Hematopoietic multipotent progenitor cell treated with erythropoietin and hydrocortisone succinate and interleukin-3 and kit ligand, for 6 days (in vitro differentiated cells): ENCODE measurements around the gene TEX44.
A peak's percentile ranks its signal among the peaks of the same experiment; 100 is the strongest.
"Not testable (repeated sequence)": the region's sequence is repeated elsewhere in the genome, so short reads cannot be mapped to it uniquely, and the experiment has no call there.

Experiments
- DNase-seq: peaks from one replicate; pipeline ENCODE4 v3.0.0-alpha.2; 2015

The TEX44 gene

GRCh38 chr2:231592636-231593145 is at the start of gene TEX44:
Gene TEX44, plus strand, starts transcription at chr2:231592864. Its CDS starts 88 bp downstream, at chr2:231592952.
- no peak for DNase-seq

DNA sequence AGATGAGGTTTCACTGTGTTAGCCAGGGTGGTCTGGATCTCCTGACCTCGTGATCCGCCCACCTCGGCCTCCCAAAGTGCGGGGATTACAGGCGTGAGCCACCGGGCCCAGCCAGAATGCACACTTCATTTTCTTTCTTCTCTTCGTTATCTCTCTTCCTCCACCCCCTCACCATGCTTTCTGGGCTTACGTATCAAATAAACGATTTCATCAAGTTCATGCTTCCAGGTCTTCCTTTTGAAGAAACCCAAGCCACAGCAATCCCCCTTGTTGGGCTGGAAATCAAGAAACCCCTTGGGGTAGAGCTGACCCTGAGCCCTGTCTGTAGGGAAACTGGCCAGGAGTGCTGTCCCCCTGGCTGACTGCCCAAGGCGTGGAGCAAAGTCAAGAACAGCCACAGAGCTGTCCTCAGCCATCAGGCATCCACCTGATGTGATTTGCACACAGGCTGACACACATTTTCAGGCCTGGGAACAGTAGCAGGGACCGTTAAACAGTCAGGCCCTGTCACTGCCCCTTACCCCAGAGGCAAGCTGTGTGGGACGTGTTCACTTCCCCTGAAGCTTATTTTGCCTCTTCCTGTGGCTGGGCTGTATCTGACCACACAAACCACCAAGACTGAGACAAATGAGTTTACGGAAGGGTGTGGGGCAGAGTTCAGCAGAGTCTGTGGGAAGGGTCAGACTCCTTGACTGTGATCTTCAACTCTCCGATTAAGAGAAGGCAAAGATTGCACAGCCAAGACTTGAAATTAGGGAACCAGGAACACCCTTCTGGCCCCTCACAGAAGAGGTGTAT is 47.4 kb upstream of the TEX44 start:
- DNase-seq: peak; percentile 89

- no peak for DNase-seq
Measured at GRCh38 chr2:231546014-231546715, 46.5 kb upstream of the TEX44 start.

GRCh38 chr2:231547315-231548110 is 45.2 kb upstream of the TEX44 start:
- DNase-seq: no peak

DNA sequence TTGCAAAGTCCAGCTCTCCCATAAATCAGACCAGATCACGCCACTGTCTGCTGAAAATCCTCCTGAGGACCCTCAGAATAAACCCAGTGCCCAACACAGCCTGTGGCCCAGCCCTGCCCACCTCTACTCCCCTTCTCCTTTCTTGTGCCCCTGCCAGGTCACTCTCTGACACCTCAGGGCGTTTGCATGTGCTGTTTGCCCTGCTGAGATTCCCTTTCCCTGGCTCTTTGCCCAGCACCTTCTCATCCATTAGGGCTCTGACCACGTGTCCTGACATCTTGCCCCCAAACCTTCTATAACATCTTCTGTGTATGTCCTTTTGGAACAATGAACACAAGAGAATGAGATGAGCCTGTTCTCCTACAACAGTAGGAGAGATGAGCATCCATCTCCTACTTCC is 43.9 kb upstream of the TEX44 start:
- DNase-seq: no peak

DNA sequence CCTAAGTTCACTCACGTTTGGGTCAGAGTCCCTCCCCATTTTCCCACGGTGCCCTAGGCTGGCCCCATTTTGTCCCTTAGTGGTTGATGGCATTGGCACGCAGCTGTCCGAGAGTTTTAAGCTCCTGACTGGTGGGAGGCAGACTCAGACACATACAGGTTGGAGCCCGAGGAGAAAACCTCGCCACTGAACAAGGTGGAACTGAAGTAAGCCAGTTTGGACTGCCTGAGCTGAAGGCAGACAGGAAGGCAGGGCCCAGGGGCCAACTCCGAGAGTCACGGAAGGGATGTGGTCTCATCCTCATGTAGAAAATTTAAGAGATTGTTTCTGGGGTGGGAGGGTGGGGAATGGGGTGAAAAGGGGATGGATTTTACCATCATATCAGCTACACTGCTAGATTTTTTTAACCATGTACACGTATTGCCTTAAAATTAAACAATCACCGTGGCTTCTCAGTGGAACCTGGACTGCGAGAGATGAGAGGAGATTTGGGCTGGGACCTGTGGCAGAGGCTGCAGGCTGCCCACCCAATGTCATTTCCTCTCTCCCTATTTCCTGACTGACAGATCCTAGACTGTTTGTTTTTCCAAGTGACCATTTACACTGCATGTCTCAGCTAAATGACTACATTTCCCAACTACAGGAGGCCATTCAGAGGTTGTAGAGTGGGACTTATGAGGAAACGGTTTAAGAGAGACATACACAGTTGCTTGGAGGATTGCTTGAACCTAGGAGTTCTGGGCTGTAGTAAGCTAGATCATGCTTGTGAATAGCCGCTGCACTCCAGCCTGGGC is 43.0 kb upstream of the TEX44 start:
- DNase-seq: no peak

GRCh38 chr2:231552752-231553151 is 39.9 kb upstream of the TEX44 start:
- no peak for DNase-seq

- no peak for DNase-seq
Measured at GRCh38 chr2:231554327-231554726, 38.3 kb upstream of the TEX44 start.

DNA sequence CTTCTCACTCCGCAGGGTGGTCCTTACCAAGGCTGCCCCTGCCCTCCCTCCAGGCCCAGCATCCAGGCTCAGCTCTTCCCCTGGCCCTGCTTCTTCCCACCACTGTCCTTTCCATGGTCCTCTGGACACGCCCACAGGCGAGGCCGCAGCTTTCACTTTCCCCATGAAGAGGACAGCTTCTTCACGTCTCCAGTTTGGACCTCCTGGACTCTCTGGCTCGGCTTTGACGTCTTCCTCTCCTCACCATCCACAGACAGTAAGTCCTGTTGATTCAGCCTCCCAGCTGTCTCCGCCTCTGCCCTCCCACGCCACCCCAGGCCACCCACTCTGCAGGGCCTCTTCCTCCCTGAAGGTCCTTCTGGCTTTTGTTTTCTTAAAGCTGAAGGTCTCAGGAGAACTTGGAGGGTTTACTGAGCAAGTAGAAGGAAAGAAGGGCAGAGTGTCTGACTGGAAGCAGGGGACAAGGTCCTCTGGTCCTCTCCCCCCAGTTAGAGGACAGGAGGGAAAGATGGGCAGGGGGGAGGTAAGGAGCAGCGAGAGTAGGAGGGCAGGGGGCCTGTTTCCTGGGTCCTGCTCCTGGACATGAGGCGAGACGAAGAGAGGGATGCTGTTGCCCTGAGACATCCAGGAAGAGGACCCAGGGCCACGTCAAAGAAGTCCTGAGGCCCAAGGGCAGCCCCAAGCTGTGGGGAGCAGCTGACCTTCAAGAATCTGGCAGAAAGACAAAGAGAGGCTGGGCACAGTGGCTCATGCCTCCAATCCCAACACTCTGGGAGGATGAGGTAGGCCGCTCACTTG is 37.7 kb upstream of the TEX44 start:
- peak; percentile 38 for DNase-seq

DNA sequence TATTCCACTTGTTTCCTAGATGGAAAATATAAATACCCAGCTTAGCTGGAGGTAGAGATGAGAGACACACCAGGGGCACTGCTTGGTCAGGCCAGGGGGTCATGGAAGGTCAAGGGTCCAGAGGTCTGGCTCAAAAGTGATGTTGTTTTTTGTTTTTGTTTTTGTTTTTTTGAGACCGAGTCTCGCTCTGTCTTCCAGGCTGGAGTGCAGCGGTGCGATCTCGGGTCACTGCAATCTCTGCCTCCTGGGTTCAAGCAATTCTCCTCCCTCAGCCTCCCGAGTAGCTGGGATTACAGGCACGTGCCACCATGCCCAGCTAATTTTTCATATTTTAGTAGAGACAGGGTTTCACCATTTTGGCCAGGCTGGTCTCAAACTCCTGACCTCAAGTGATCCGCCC is 36.2 kb upstream of the TEX44 start:
- DNase-seq: not testable (repeated sequence)

- no peak for DNase-seq
Measured at GRCh38 chr2:231556981-231557380, 35.7 kb upstream of the TEX44 start.

GRCh38 chr2:231557571-231558217 is 35.0 kb upstream of the TEX44 start:
- DNase-seq: peak; percentile 93

GRCh38 chr2:231563378-231563961 is 29.2 kb upstream of the TEX44 start:
- DNase-seq: peak; percentile 88

DNA sequence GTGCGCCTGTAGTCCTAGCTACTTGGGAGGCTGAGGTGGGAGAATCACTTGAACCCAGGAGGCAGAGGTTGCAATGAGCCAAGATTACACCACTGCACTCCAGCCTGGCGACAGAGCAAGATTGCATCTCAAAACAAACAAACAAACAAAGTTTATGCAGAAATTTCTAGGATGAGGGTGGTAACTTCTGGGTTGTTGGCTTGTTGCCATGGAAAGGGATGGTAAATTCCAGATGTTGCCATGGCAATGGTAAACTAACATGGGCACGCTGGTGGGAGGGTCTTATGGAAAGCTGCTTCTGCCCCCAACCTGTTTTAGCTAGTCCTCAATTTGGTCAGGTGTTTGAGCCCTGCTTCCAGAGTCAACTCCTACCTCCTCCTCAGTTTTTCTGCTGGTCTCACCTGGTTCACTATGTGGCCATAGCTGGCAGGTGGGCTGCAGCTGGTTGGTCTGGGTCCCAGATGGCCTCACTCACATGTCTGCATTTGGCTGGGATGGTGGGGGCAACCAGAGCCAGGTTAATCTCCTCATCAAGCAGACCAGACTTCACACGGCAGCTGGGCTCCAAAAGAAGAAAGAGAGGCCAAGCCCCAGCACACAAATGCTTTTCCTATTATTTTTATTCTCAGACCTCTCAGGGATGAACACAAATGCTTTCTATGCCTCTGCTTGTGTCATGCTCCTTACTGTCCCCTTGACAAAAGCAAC is 26.6 kb upstream of the TEX44 start:
- DNase-seq: no peak

DNA sequence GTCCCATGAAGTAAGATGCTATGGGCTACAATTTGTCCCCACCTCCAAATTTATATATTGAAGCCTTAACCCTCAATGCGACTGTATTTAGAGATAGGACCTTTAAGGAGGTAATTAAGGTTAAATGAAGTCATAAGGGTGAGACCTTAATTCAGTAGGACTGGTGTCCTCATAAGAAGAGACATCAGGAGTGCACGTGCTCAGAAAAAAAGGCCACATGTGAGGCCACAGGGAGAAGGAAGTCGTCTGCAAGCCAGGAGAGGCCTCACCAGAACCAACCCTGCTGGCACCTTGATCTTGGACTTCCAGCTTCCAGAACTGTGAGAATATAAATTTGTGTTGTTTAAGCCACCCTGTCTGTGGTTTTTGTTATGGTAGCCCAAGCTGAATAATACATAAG is 25.5 kb upstream of the TEX44 start:
- DNase-seq: no peak

DNA sequence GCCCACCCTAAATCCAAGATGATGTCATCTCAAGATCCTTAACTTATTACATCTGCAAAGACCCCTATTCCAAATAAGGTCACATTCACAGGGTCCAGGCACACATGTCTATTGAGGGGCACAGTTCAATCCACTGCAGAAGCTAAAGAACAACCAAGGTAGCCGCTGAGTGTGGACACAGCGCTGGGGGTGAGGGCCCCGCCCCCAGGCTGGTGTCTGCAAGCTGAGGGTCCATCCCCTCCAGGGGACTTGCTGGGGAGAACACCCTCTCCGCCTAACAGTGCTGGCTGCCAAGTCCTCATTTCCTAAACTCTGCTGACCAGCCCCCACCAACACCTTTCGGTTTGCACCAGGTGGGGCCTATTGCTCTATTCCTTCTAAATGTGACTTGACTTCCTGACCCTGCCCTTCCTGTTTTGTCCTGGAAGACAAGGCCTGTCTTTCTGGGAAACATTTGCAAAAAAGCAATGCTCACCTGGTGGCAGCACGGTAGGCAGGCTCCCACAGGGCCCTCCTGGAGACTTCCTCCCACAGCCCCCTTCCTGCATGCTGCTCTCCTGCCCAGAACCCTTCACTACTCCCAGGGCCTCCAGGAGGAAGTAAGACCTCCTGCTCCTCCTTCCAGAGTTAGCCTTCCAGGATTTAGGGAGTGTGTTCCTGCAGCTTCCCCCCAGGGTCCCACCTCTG is 24.4 kb upstream of the TEX44 start:
- no peak for DNase-seq

DNA sequence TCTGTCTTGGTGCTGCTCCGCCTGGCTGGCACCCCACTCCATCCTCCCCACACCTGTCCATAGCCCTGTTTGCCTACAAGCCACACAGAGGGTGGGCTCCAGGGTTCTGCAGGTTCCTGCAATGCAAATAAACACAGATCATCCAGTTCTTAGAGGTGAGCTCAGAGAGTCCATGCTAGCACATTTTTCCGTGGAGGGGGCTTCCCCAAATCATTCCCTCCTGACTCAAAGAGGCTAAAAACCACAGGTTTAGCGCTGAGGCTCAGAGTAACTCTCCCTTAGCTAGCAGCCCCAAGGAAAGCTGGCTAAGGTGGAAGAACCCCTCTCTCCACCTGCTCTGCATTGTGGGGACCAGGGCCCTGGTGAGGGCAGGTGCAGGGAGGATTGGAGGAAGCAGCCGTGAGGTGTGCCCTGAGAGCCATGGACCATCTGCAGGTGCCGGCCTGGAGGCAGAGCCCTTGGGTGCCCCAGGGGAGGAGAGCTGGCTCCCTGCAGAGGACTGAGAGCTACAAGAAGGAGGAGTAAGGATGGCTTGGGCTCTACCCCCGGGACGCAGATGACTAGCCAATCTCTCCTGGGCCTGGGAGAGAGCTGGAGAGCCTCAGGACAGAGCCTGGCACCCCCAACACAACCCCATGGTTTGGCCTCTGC is 23.8 kb upstream of the TEX44 start:
- DNase-seq: no peak

- peak; percentile 71 for DNase-seq
Measured at GRCh38 chr2:231570915-231571314, 21.7 kb upstream of the TEX44 start.

DNA sequence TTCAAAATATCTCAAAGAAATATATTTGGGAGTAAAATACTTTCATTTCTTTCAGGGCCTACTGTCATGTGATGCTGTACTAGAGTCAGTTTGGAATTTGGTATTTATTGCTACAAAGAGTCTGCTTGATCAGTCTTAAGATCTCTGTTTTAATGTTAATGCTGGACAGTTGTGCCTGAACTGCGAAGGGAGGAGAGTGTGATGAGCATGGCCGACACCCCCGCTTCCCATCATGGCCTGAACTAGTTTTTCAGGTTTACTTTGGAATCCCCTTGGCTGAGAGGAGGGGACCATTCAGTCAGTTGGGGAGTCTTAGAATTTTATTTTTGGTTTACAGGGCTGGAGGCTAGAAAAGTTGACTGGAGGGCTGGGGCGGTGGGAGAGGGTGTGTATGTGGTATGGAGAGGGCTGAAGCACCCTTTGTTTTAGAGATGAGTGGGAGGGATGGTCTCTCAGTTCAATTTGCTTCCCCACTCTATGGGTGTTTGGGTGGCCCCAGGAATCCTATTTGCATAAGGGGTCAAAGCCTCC is 20.9 kb upstream of the TEX44 start:
- no peak for DNase-seq
